NCI-H82 treated with DMSO at 0.1 percent for 48 hours (cell line): ENCODE measurements around the gene MSH5.
A peak's percentile ranks its signal among the peaks of the same experiment; 100 is the strongest.
"Not testable (repeated sequence)": the region's sequence is repeated elsewhere in the genome, so short reads cannot be mapped to it uniquely, and the experiment has no call there.

Experiments
- DNase-seq: peaks from one replicate; lab custom pipeline; 2025; ENCODE audit not compliant: unreplicated experiment; lab: John Stamatoyannopoulos, UW

The MSH5 gene

GRCh38 chr6:31796993-31797385 lies 57.2 kb downstream of the MSH5 start:
- DNase-seq: no peak

DNA sequence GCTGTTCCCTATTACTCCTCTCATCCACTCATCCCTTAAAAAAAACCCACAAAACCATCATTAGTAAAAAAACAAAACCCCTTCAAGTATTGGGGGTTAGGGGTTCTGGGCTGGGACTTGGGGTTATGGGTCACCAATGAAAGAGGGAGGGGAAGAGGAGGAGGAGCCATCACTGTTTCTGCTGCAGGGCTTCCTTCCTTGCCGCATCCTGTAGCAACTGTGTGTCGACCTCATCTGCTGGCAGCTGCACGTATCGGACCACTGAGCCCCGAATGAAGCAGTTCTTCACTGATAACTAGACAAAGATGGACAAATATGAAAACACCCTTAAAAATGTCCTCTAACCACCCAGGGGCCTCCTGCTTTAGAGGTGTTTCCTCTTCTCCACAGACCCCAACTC lies 57.8 kb downstream of the MSH5 start:
- DNase-seq: no peak

GRCh38 chr6:31799781-31800180 lies 60.0 kb downstream of the MSH5 start:
- DNase-seq: no peak

DNA sequence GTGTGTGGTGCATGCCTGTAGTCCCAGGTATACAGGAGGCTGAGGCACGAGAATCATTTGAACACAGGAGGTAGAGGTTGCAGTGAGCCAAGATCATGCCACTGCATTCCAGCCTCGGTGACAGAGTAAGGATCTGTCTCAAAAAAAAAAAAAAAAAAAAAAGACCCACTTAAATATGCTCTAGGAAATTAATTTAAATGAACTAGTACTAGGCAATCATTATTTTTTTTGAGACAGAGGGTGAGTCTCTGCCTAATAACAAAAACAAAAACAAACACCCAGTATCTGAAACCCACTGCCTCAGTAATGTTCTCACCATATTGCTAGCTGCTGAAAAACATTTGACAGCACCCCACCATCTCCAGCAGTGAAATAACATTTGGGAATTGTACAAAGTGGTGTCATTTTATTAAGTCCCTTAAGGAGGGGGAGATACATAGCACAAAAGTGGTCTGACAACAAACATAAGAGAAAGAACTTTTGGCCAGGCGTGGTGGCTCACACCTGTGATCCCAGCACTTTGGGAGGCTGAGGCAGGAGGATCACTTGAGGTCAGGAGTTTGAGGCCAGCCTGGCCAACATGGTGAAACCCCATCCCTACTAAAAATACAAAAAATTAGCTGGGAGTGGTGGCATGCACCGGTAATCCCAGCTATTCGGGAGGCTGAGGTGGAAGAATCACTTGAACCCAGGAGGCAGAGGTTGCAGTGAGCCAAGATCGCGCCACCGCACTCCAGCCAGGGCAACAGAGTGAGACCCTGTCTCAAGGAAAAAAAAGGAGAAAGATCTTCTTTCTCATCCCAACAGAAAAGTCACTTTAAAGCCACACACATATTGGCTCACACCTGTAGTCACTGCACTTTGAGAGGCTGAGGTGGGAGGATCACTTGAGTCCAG lies 61.5 kb downstream of the MSH5 start:
- DNase-seq: not testable (repeated sequence)

DNA sequence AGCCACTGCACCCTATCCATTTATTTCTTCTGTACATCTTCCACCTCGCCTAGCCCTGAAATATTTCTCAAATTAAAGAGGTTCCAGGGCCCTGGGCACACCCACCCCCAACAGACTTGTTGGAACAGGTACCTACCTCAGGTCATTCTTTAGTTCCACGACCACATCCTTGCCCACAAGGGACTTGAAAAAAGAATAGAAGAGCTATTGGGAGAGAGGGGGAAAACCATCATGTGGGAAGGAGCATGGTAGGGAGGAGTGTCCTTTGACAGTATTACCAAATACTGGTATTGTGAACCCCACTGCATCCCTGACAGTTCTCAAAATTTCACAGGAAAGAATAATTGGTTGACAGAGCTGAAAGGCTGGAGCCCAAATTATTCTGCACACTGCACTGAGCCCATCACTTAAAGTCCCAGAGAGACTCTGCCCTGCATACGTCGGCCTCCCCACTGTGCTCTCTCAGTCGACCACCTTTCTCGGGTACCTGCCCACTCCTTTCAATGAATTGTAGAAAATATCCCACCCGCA lies 66.2 kb downstream of the MSH5 start:
- no peak for DNase-seq

DNA sequence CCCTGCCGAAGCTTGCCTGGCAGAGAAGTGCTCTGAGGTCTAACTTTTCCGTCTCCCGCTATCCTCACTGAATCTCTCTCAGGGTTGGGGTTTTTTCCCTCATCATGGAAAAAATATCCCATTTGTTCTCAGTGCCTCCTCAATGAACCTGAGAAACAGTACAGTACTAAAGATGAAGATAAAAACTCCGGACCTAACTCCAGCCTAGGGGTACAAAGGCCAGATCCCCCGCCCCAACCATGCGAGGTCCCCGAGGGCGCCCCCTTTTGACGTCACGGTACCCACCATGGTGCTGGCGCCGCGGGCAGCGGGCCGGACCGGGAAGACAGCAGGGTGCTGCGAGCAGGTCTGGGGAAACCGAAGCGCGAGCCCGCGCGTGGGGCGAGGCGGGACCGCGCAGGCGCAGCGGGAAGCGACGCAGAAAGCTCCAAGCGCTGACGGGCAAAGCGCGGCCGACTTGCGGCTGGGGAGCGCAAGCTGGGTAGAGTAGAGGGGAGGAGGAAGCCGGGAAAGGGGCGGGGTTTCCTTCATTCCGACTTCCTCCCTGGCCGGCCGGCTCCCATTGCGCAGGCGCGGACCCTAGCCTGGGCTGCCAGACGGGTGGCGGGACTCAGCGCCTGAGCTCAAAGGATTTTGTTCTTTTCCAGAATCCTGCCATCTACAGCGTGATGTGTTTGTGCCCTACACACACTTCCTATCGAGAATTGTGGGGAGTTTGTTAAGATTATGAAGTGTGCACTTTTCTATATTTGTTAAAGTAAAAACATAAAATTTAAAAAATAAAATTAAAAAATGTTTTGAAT lies 66.9 kb downstream of the MSH5 start, which contains the start of gene LSM2:
TSS of gene LSM2 (minus strand) at position 497 of the 803 bp plus-strand sequence. CDS start at position 288, 209 bp downstream.
- peak; percentile 92 for DNase-seq

DNA sequence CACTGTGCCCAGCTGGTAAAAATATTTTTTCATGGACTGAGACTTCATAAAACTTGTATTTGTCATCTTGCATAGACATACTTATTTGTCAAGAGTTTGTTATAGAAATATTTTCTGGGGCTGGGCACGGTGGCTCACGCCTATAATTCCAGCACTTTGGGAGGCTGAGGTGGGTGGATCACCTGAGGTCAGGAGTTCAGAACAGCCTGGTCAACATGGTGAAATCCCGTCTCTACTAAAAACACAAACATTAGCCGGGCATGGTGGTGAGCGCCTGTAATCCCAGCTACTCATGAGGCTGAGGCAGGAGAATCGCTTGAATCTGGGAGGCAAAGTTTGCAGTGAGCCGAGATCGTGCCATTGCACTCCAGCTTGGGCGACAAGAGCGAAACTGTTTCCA lies 68.8 kb downstream of the MSH5 start:
- not testable (repeated sequence) for DNase-seq

GRCh38 chr6:31811645-31812044 lies 71.8 kb downstream of the MSH5 start:
- DNase-seq: no peak
